Heart left ventricle (tissue), 13 donors: Measurements from ENCODE around the gene CSMD2.

Source experiments
- CTCF ChIP-seq, 12 donors: fragments of 200-600 bp; sonication (generic) in 4 of 12; IDR thresholded peaks; one replicate each; pipeline versions ENCODE4 v1.5.0 to v1.8.0; 2018 to 2022; ENCODE audit warnings: antibody characterized with exemption in 12 of 12, mild to moderate bottlenecking in 5 of 12
- POLR2A ChIP-seq, 2 donors: fragments of 450-650 bp; IDR thresholded peaks; one replicate each; pipeline ENCODE4 v1.6.1; 2017; ENCODE audit warnings: antibody characterized with exemption in 2 of 2, mild to moderate bottlenecking in 2 of 2, moderate library complexity in 2 of 2
- donor health status: ischemic (EF 13 %, LVEDD 7.1; RV severe dilation, severe dysfunction).
- donor health status: DM: no; HTN: yes; CAD: no.
- donor health status: DM: no; HTN: no; CAD: no.
- donor health status: ischemic (EF 25% LVEDD 6.9; RV normal size, moderate dysfunction).
- donor health status: ischemic (EF 25% LVEDD 5.7; RV mildly dilated, moderate dysfunction).
- donor health status: ischemic (EF 35%, LVEDD 5.7; RV mildly dilated, moderate dysfunction).
- donor health status: nonischemic (EF 11% LVEDD 7.7; RV severe dilation, severe dysfunction).
- donor health status: DM: yes; HTN: yes; CAD: no.
- donor health status: PGD.
- donor health status: ischemic (EF 29% LVEDD 5.4; RV normal size, mild dysfunction).
- donor health status: nonischemic (EF 23%, LVEDD 6.1; RV moderate dilation, normal function).

GRCh38 chr1:34050709-34051485 lies 114.1 kb downstream of the CSMD2 start:
- TF ChIP-seq CTCF (IDR thresholded peaks at IDR 0.05) (no peak), POLR2A (IDR thresholded peaks at IDR 0.05) (no peak)
